Endothelial cell of hepatic sinusoid (primary cell): Measurements from ENCODE around the gene MOB1A.
"Not testable (repeated sequence)": the region's sequence is repeated elsewhere in the genome, so short reads cannot be mapped to it uniquely, and the experiment has no call there.

Experiments
- in situ Hi-C: cut with HindIII; loops from 2 replicates; pipeline ENCODE4 v1.10.0; 2017; ENCODE audit warnings: low sequenced_read_pairs

The MOB1A gene

GRCh38 chr2:74149570-74150319, 28.9 kb downstream of the MOB1A start:
- in situ Hi-C loops = no loop called here

GRCh38 chr2:74149247-74149525, 29.5 kb downstream of the MOB1A start:
- in situ Hi-C loops = no loop called here

GRCh38 chr2:74148457-74149246, 30.0 kb downstream of the MOB1A start:
- in situ Hi-C loops = no loop called here

DNA sequence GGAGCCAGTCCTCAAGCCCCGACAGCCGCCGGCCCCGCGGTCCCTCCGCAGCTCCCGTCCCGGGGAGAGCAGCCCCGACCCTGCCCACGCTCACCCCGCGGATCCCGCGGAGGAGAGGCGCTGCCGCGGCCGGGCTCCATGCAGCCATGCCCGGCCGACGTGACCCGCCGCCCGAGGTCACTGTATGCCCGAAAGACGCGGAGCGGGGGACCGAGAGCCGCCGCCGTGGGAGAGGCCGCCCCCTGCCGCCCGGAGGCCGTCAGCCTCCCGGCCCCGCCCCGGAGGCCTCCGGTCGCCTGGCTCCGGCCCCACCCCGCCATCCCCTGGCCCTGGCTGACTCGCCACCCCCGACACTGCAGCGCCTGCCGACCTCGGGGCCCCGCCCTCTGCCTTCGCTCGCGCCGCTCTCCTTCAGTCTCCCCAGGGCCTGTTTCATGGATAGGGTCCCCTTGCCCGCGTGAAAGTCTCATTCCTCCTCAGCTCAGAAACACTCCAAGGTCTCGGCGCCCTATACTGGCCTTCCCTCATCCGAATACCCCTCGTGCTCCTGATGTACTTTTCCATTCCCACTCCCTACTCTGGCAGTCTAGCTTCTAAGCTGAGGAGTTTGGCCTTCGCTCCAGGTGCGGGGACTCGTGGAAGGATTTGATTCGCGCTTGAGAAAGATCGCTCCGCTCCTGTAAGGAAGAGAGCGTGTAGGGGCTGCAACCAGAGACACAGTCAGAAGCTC, 30.8 kb downstream of the MOB1A start, which contains the start of gene BOLA3:
Gene BOLA3, minus strand, starts transcription at position 186 of the 730 bp plus-strand sequence. Its CDS starts 38 bp downstream, at position 148.
- in situ Hi-C loops = no loop called here

GRCh38 chr2:74146929-74147726, 31.6 kb downstream of the MOB1A start:
- in situ Hi-C loops = no loop called here

- in situ Hi-C loops = no loop called here
Observed at GRCh38 chr2:74142340-74142739, 36.3 kb downstream of the MOB1A start.

DNA sequence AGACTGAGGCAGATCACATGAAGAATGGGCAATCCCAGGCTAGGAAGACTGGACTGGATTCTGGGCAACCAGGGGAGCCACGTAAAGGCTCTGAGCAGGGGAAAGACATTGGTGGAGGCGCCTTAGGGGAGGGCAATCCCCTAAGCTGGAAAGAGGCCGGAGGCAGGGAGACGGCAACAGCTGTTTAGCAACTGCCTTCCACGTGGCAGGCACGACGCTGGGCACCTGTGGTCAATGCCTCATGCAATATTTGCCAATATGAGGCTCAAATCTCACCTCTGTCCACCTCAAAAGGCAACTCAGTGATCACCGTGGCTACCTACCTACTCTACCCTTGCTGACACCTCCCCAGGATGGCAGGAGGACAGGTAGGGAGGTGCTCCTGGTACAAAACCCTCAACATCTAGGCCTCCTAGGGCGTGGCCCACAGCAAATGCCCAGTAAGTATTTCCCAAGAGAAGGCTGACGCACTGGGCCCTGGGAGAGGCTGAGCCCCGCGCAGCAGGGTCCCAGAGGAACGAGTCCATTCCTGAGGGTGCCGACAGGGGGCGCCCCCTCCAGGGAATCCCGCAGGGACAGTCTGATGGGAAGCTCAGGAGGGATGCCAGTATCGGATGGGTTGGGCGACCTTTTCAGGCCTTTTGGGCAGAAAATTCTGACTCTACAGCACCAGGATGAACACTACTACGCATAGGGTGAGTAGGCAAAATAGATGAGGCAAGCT, 39.9 kb downstream of the MOB1A start:
- in situ Hi-C loops = loop anchor here (5.0 kb wide), 1 partner anchor 276 kb away; no protein-coding TSS in a partner anchor

DNA sequence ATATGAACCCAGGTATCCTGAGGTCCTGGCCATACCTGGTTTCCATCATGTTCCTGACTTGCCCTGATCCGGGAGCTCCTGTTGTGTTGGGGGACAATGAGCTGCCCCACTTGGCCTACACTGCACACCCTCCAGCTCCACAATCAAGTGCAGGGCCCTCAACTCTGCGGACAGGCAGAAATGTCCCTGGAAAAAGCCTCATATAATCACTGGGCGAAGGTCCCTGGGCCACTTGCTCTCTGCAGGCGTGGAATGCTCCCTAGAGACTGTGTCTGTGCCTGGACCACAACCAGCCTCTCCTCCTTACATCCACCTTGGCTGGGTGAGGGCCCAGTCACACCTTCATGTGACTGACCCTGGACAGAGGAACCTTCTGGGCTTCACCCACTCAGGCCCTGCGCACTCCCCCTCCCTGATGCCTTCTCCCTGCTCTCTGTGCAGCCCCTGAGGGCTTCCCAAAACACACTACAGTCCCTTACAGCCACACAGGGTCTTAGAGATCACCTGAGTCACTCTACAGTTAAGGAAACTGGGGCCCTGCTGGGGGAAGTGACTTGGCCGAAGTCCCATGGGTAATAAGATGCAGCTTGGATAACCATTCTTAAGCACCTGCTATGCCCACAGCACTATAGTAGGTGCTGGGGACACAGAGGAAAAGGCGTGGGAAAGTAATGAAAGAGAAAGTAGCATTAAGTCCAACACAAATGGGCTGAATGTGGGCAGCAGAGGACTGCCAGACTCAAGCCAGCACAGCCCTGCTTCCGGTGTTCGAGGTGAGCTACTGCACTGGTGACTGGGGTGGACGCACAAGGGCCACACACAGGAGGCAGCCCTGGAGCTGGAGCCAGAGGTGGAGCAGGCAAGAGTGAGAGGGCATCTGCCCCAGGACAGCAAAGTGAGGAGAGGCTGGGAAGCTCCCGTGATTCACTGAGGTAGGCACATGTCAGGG, 40.8 kb downstream of the MOB1A start:
- in situ Hi-C loops = loop anchor here (5.0 kb wide), 1 partner anchor 276 kb away; no protein-coding TSS in a partner anchor

- in situ Hi-C loops = no loop called here
Observed at GRCh38 chr2:74131901-74132300, 46.8 kb downstream of the MOB1A start.

GRCh38 chr2:74130211-74130995, 48.3 kb downstream of the MOB1A start:
- in situ Hi-C loops = no loop called here

- in situ Hi-C loops = no loop called here
Observed at GRCh38 chr2:74128206-74128605, 50.5 kb downstream of the MOB1A start.

GRCh38 chr2:74123955-74124354, 54.7 kb downstream of the MOB1A start:
- in situ Hi-C loops = not testable (repeated sequence)

- in situ Hi-C loops = not testable (repeated sequence)
Observed at GRCh38 chr2:74121846-74122245, 56.8 kb downstream of the MOB1A start.

GRCh38 chr2:74119912-74120825, 58.5 kb downstream of the MOB1A start:
- in situ Hi-C loops = no loop called here

DNA sequence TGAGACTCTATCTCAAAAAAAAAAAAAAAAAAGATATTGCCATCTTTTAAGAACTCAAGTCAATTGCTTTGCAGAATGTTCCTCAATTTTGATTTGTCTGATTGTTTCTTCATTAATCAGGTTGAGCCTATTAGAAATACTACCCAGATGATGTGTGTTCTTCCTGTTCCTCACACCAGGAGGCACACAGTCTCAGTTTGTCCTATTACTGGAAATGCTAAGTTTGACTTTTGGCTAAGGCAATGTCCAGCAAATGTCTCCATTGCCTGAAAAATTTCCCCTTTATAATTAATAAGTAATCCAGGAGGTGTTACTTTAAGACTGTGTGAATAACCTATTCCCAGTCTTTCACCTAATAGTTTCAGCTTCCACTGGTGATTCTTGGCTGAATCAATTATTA, 59.3 kb downstream of the MOB1A start:
- in situ Hi-C loops = no loop called here

DNA sequence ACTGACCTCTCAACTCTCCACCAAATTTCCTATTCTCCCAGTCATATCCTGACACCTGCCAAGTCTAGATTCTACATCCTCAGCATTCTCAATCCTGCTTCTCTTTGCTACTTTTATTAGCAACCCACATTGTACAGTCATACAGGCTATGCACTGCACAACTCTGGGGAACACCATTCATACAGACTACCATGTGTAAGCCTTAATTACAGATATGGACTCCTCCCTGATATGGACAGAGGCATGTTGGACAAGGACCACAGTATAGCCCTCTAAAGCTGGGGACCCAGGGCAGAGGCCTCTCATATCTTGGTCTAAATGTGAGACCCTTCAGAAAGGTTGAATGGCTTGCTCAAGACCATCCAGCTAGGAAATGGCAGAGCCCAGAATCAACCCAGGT, 67.3 kb downstream of the MOB1A start:
- in situ Hi-C loops = no loop called here

GRCh38 chr2:74110537-74110936, 68.1 kb downstream of the MOB1A start:
- in situ Hi-C loops = no loop called here
